ENCODE data around the gene ACKR3.

DNA sequence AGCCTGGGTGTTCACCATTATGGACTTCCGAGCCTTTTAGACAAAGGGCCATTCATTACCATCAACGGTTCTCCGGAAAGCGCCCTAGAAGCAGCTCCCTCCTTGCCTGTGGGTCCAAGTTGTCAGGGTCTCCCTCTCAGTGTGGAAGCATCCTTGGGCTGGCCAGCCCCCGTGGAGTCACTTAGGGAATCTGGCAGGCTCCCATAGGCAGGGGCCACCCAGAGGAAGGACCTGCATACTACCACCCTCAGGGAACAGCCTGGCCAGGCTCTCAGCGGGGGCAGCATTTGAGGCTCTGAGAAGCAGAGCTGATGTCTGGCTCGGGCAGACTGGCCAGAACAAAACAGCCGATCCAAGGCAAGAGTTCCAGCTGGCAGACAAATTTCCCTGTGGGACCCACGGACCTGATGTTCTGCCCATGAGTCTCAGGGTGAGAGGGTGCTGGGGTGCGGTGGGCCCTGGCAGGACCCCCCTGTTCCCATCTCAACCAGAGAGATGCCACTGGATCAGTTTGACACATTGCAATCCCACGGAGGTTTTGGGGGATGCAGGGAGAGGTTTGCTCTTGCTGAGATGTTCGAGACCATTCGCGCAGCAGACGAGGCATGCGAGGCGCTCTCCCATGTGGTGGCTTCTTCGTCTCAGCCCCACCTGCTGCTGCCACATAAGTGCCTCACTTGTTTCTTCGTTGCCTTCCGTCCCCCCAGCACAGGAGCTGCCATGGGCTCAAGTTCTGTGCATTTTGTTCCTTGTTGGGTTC lies 56.9 kb downstream of the ACKR3 start:
- TF ChIP-seq, protein P1, sequence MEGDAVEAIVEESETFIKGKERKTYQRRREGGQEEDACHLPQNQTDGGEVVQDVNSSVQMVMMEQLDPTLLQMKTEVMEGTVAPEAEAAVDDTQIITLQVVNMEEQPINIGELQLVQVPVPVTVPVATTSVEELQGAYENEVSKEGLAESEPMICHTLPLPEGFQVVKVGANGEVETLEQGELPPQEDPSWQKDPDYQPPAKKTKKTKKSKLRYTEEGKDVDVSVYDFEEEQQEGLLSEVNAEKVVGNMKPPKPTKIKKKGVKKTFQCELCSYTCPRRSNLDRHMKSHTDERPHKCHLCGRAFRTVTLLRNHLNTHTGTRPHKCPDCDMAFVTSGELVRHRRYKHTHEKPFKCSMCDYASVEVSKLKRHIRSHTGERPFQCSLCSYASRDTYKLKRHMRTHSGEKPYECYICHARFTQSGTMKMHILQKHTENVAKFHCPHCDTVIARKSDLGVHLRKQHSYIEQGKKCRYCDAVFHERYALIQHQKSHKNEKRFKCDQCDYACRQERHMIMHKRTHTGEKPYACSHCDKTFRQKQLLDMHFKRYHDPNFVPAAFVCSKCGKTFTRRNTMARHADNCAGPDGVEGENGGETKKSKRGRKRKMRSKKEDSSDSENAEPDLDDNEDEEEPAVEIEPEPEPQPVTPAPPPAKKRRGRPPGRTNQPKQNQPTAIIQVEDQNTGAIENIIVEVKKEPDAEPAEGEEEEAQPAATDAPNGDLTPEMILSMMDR (IDR thresholded peaks at IDR 0.05 in 2 of 3, conservative IDR thresholded peaks at IDR 0.05 in 1 of 3; ENCODE audit: control insufficient read depth in 2 of 3, extremely low read depth in 1 of 3, insufficient read depth in 1 of 3, low read depth in 3 of 3, low read length in 3 of 3), result no peak
- TF ChIP-seq YY1 (IDR thresholded peaks at IDR 0.05; ENCODE audit: low read depth, low read length) (no peak), BACH1 (IDR thresholded peaks at IDR 0.05; ENCODE audit: borderline replicate concordance) (no peak), RAD21 (IDR thresholded peaks at IDR 0.05; ENCODE audit: insufficient read depth, low read depth, low read length) (no peak), EP300 (IDR thresholded peaks at IDR 0.05; ENCODE audit: borderline replicate concordance in 1 of 2, control insufficient read depth in 1 of 2, low read depth in 2 of 2, low read length in 2 of 2) (no peak), FOXK2 (IDR thresholded peaks at IDR 0.05) (no peak), NR2C2 (IDR thresholded peaks at IDR 0.05; ENCODE audit: borderline replicate concordance, control insufficient read depth, insufficient read length, low read depth) (no peak), DPF2 (IDR thresholded peaks at IDR 0.05) (no peak)
- TF ChIP-seq, protein P2, sequence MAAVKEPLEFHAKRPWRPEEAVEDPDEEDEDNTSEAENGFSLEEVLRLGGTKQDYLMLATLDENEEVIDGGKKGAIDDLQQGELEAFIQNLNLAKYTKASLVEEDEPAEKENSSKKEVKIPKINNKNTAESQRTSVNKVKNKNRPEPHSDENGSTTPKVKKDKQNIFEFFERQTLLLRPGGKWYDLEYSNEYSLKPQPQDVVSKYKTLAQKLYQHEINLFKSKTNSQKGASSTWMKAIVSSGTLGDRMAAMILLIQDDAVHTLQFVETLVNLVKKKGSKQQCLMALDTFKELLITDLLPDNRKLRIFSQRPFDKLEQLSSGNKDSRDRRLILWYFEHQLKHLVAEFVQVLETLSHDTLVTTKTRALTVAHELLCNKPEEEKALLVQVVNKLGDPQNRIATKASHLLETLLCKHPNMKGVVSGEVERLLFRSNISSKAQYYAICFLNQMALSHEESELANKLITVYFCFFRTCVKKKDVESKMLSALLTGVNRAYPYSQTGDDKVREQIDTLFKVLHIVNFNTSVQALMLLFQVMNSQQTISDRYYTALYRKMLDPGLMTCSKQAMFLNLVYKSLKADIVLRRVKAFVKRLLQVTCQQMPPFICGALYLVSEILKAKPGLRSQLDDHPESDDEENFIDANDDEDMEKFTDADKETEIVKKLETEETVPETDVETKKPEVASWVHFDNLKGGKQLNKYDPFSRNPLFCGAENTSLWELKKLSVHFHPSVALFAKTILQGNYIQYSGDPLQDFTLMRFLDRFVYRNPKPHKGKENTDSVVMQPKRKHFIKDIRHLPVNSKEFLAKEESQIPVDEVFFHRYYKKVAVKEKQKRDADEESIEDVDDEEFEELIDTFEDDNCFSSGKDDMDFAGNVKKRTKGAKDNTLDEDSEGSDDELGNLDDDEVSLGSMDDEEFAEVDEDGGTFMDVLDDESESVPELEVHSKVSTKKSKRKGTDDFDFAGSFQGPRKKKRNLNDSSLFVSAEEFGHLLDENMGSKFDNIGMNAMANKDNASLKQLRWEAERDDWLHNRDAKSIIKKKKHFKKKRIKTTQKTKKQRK (IDR thresholded peaks at IDR 0.05; ENCODE audit: low read depth, low read length), result no peak
- TF ChIP-seq, protein P3, sequence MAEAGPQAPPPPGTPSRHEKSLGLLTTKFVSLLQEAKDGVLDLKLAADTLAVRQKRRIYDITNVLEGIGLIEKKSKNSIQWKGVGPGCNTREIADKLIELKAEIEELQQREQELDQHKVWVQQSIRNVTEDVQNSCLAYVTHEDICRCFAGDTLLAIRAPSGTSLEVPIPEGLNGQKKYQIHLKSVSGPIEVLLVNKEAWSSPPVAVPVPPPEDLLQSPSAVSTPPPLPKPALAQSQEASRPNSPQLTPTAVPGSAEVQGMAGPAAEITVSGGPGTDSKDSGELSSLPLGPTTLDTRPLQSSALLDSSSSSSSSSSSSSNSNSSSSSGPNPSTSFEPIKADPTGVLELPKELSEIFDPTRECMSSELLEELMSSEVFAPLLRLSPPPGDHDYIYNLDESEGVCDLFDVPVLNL (IDR thresholded peaks at IDR 0.05; ENCODE audit: low read depth, low read length), result no peak
- TF ChIP-seq, protein P4, sequence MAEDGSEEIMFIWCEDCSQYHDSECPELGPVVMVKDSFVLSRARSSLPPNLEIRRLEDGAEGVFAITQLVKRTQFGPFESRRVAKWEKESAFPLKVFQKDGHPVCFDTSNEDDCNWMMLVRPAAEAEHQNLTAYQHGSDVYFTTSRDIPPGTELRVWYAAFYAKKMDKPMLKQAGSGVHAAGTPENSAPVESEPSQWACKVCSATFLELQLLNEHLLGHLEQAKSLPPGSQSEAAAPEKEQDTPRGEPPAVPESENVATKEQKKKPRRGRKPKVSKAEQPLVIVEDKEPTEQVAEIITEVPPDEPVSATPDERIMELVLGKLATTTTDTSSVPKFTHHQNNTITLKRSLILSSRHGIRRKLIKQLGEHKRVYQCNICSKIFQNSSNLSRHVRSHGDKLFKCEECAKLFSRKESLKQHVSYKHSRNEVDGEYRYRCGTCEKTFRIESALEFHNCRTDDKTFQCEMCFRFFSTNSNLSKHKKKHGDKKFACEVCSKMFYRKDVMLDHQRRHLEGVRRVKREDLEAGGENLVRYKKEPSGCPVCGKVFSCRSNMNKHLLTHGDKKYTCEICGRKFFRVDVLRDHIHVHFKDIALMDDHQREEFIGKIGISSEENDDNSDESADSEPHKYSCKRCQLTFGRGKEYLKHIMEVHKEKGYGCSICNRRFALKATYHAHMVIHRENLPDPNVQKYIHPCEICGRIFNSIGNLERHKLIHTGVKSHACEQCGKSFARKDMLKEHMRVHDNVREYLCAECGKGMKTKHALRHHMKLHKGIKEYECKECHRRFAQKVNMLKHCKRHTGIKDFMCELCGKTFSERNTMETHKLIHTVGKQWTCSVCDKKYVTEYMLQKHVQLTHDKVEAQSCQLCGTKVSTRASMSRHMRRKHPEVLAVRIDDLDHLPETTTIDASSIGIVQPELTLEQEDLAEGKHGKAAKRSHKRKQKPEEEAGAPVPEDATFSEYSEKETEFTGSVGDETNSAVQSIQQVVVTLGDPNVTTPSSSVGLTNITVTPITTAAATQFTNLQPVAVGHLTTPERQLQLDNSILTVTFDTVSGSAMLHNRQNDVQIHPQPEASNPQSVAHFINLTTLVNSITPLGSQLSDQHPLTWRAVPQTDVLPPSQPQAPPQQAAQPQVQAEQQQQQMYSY (CRISPR knock-in tag; IDR thresholded peaks at IDR 0.05), result no peak
